ENCODE results near the gene TXNDC17.
"Not testable (repeated sequence)": the region's sequence is repeated elsewhere in the genome, so short reads cannot be mapped to it uniquely, and the experiment has no call there.

- TF ChIP-seq ZNF512 (CRISPR knock-in tag; IDR thresholded peaks at IDR 0.05; ENCODE audit: borderline replicate concordance); JUN (CRISPR knock-in tag; IDR thresholded peaks at IDR 0.05); ESRRA (CRISPR knock-in tag; IDR thresholded peaks at IDR 0.05; ENCODE audit: borderline replicate concordance); E2F5 (CRISPR knock-in tag; IDR thresholded peaks at IDR 0.05); CTCF (IDR thresholded peaks at IDR 0.05); MAX (CRISPR knock-in tag; IDR thresholded peaks at IDR 0.05); USF2 (CRISPR knock-in tag; IDR thresholded peaks at IDR 0.05); ZNF263 (CRISPR knock-in tag; IDR thresholded peaks at IDR 0.05; ENCODE audit: low read depth); TP53 (CRISPR knock-in tag; IDR thresholded peaks at IDR 0.05); HMGXB4 (CRISPR knock-in tag; IDR thresholded peaks at IDR 0.05); ATF1 (CRISPR knock-in tag; IDR thresholded peaks at IDR 0.05); CREM (CRISPR knock-in tag; IDR thresholded peaks at IDR 0.05); IRF1 (CRISPR knock-in tag; IDR thresholded peaks at IDR 0.05); E2F1 (CRISPR knock-in tag; IDR thresholded peaks at IDR 0.05): not testable (repeated sequence)
Measured at GRCh38 chr17:6658411-6658810, 17.6 kb downstream of the TXNDC17 start.
